K562 (cell line): Measurements from ENCODE around the gene TARBP1. TPM values are rescaled to one million over a fixed set of nuclear protein-coding genes. Genes with fewer than 3 reads are reported as not detected.

Source experiments
- ATAC-seq: fragments of 200-7000 bp; cut with Tn5 transposase; 3 replicates; pipeline ENCODE4 v1.9.1; 2020; ENCODE audit warnings: moderate library complexity
- BruUV-seq: library from RNA; stranded (reverse); fragments of 400-500 nt; replicated peaks from 2 replicates; lab custom pipeline; 2021; lab: Mats Ljungman, UMichigan
- CTCF ChIA-PET: fragments of 300-600 bp; formaldehyde crosslinking; extraction: SDS; loops from one replicate; lab custom pipeline; 2021; ENCODE audit warnings: low intra/inter-chr PET ratio; lab: Yijun Ruan, JAX
- POLR2A ChIA-PET: fragments of 300-600, 350-650 bp; sonication (Branson Sonifier 250); formaldehyde crosslinking; extraction: SDS; loops from one replicate; lab custom pipeline; 2021; ENCODE audit warnings: antibody characterized with exemption, inconsistent platforms; lab: Yijun Ruan, JAX
- DNase-seq, 4 experiments: peaks; one replicate each; pipeline versions ENCODE4 v3.0.0 to v3.0.0-alpha.2; 2011 to 2018; ENCODE audit warnings: low spot score in 3 of 4, mixed read lengths in 3 of 4; ENCODE audit errors: extremely low read depth in 1 of 4
- FAIRE-seq: peaks from 2 replicates; lab custom pipeline; 2011; peaks lifted over from hg19 to GRCh38; lab: Jason Lieb, UNC
- H2AFZ ChIP-seq: 2 replicates; pipeline ENCODE4 v1.6.0; 2011; ENCODE audit warnings: low read depth, low read length, control low read depth, inconsistent platforms
- H3K27ac ChIP-seq: fragments of 200-600 bp; 3 replicates; pipeline ENCODE4 v1.8.0; 2011; ENCODE audit warnings: low read depth, mild to moderate bottlenecking, control low read depth, inconsistent platforms, low read length, moderate library complexity, mixed read lengths; ENCODE audit errors: extremely low read depth
- H3K27me3 ChIP-seq, 2 experiments: fragments of 300-600 bp in 1 of 2; 2 replicates in 1 of 2; 3 replicates in 1 of 2; pipeline versions ENCODE4 v1.6.0 to v1.8.0; 2011; ENCODE audit warnings: inconsistent platforms in 2 of 2, low read length in 2 of 2, mild to moderate bottlenecking in 1 of 2, mixed read lengths in 1 of 2, moderate library complexity in 1 of 2; ENCODE audit not compliant: control insufficient read depth in 2 of 2, insufficient read depth in 2 of 2
- H3K36me3 ChIP-seq: fragments of 300-600 bp; 3 replicates; pipeline ENCODE4 v1.8.0; 2011; ENCODE audit warnings: mild to moderate bottlenecking, low read length, inconsistent platforms; ENCODE audit not compliant: control insufficient read depth, insufficient read depth
- H3K4me1 ChIP-seq, 2 experiments: fragments of 200-600 bp in 1 of 2; replicated peaks in 1 of 2; 2 replicates in 1 of 2; 3 replicates in 1 of 2; pipeline versions ENCODE4 v1.5.1 to v1.8.0; 2011; ENCODE audit warnings: inconsistent platforms in 2 of 2, low read length in 2 of 2, mild to moderate bottlenecking in 1 of 2, mixed read lengths in 1 of 2, moderate library complexity in 1 of 2; ENCODE audit not compliant: control insufficient read depth in 2 of 2, insufficient read depth in 2 of 2
- H3K4me2 ChIP-seq: 2 replicates; pipeline ENCODE4 v1.6.1; 2011; ENCODE audit warnings: low read length, control low read depth, inconsistent platforms, mixed read lengths; ENCODE audit not compliant: insufficient read depth
- H3K4me3 ChIP-seq: fragments of 200-600 bp; sonication (generic), shearing (Covaris generic); 2 replicates; pipeline ENCODE4 v1.5.1; 2016; ENCODE audit warnings: control low read depth, inconsistent platforms
- H3K79me2 ChIP-seq: fragments of 200-600 bp; 3 replicates; pipeline ENCODE4 v1.8.0; 2011; ENCODE audit warnings: low read length, inconsistent platforms; ENCODE audit not compliant: control insufficient read depth, insufficient read depth
- H3K9ac ChIP-seq, 2 experiments: 2 replicates each; pipeline versions ENCODE4 v1.6.0 to v1.6.1; 2011; ENCODE audit warnings: low read depth in 2 of 2, low read length in 2 of 2, control low read depth in 1 of 2, inconsistent platforms in 1 of 2, mild to moderate bottlenecking in 1 of 2, mixed read lengths in 1 of 2; ENCODE audit not compliant: insufficient read depth in 1 of 2
- H3K9me1 ChIP-seq: one replicate; pipeline ENCODE4 v1.6.0; 2011; ENCODE audit warnings: inconsistent platforms, mild to moderate bottlenecking, low read length, moderate library complexity; ENCODE audit not compliant: control insufficient read depth, insufficient read depth
- H3K9me3 ChIP-seq: replicated peaks from 2 replicates; pipeline ENCODE4 v1.5.1; 2011; ENCODE audit warnings: low read depth, low read length, inconsistent platforms; ENCODE audit not compliant: control insufficient read depth, insufficient read depth
- H4K20me1 ChIP-seq: replicated peaks from 2 replicates; pipeline ENCODE4 v1.6.1; 2011; ENCODE audit warnings: low read length, inconsistent platforms, mixed read lengths; ENCODE audit not compliant: control insufficient read depth, insufficient read depth
- FOS ChIP-seq: IDR thresholded peaks from 3 replicates; pipeline ENCODE4 v1.6.1; 2011; ENCODE audit not compliant: insufficient read length; ENCODE audit errors: extremely low read depth
- FUS ChIP-seq: fragments of 200-400 bp; formaldehyde crosslinking; optimal IDR thresholded peaks from 2 replicates; pipeline ENCODE3; 2017; ENCODE audit warnings: low read depth, low read length
- RB1 ChIP-seq: fragments of 450-650 bp; IDR thresholded peaks from 2 replicates; pipeline ENCODE4 v1.6.1; 2017; ENCODE audit warnings: low read depth, mild to moderate bottlenecking
- SRF ChIP-seq, 2 experiments: fragments of 250-450, 450-650 bp in 1 of 2; sonication (Bioruptor Pico) in 1 of 2; sonication (generic) in 1 of 2; formaldehyde crosslinking; IDR thresholded peaks; 2 replicates each; pipeline versions ENCODE4 v1.5.0 to v1.5.1; 2020 to 2022; ENCODE audit warnings: mild to moderate bottlenecking in 1 of 2, missing genetic modification reagents in 1 of 2
- TCF7 ChIP-seq: sonication (generic); IDR thresholded peaks from 2 replicates; pipeline ENCODE4 v1.6.1; 2016; ENCODE audit warnings: antibody characterized with exemption, borderline replicate concordance
- WHSC1 ChIP-seq: IDR thresholded peaks from one replicate; pipeline ENCODE4 v1.6.1; 2012; ENCODE audit warnings: low read length, control low read depth, inconsistent platforms
- ZNF184 ChIP-seq: sonication (generic); formaldehyde crosslinking; IDR thresholded peaks from 2 replicates; pipeline ENCODE4 v1.5.0; 2020; ENCODE audit warnings: missing genetic modification reagents
- ZNF830 ChIP-seq: fragments of 250-450 bp; sonication (Bioruptor Pico); IDR thresholded peaks from 2 replicates; pipeline ENCODE4 v1.5.0; 2021; ENCODE audit warnings: mild to moderate bottlenecking
- WGBS: fragments of 100-300 bp; shearing (Covaris generic); methylation state at CpG from one replicate; pipeline ENCODE4 v1.1.6; 2016; ENCODE audit warnings: low coverage, mixed read lengths; ENCODE audit not compliant: insufficient coverage; ENCODE audit errors: missing lambda C conversion rate; 5-methylcytosine and 5-hydroxymethylcytosine counted together
- in situ Hi-C: fragments of 300-500 bp; cut with MboI; formaldehyde crosslinking; loops from 4 replicates; pipeline ENCODE4 v1.15.0; 2018; ENCODE audit warnings: inconsistent platforms, mixed read lengths
- intact Hi-C: fragments of 100-400 bp; cut with micrococcal nuclease; formaldehyde crosslinking; loops from 2 replicates; pipeline ENCODE4 v1.14.2; 2022
- polyA plus RNA-seq, 8 experiments: library from polyadenylated mRNA; depleted of rRNA in 4 of 8; stranded (reverse) in 5 of 8; unstranded in 3 of 8; fragments of >200 nt; fragmentation: Nextera tagmentation in 2 of 8; fragmentation: Illumina TruSeq in 1 of 8; extraction: Ambion mirVana in 2 of 8; extraction: Trizol in 1 of 8; gene quantifications; 2 replicates each; pipeline versions ENCODE4 v1.2.1 to v1.2.3, GENCODE V29; 2011 to 2014; ENCODE audit warnings: inconsistent platforms in 1 of 8, missing spikeins in 1 of 8
- total RNA-seq, 7 experiments: library from RNA; depleted of rRNA in 6 of 7; stranded (reverse); fragments of >200 nt in 6 of 7; fragmentation: Illumina TruSeq in 2 of 7; extraction: Trizol in 2 of 7; gene quantifications; 2 replicates each; pipeline versions ENCODE4 v1.2.1 to v1.2.3, GENCODE V29; 2011 to 2021; ENCODE audit warnings: low replicate concordance in 1 of 7
- TF ChIP-seq, protein P1 (sequence below): fragments of 450-650 bp; formaldehyde crosslinking; IDR thresholded peaks from 2 replicates; pipeline ENCODE4 v1.4.0; 2020; ENCODE audit warnings: mild to moderate bottlenecking, moderate library complexity
- TF ChIP-seq, protein P2 (sequence below): sonication (generic); formaldehyde crosslinking; IDR thresholded peaks from 2 replicates; pipeline ENCODE4 v1.9.0; 2022; ENCODE audit warnings: mild to moderate bottlenecking, missing genetic modification reagents
- TF ChIP-seq, protein P3 (sequence below): sonication (generic); formaldehyde crosslinking; IDR thresholded peaks from 2 replicates; pipeline ENCODE4 v1.8.0; 2022; ENCODE audit warnings: missing genetic modification reagents, mild to moderate bottlenecking, moderate library complexity, borderline replicate concordance
- TF ChIP-seq, protein P4 (sequence below): sonication (generic); formaldehyde crosslinking; IDR thresholded peaks from 2 replicates; pipeline ENCODE4 v1.8.0; 2022; ENCODE audit warnings: mild to moderate bottlenecking, missing genetic modification reagents

The TARBP1 gene
- total and polyA plus RNA-seq, 9 of the 15 experiments (the other 6 are each of a cell fraction or from before 2014, with no cell fraction given), result 8.8 to 48.0 (median 22.9) TPM

DNA sequence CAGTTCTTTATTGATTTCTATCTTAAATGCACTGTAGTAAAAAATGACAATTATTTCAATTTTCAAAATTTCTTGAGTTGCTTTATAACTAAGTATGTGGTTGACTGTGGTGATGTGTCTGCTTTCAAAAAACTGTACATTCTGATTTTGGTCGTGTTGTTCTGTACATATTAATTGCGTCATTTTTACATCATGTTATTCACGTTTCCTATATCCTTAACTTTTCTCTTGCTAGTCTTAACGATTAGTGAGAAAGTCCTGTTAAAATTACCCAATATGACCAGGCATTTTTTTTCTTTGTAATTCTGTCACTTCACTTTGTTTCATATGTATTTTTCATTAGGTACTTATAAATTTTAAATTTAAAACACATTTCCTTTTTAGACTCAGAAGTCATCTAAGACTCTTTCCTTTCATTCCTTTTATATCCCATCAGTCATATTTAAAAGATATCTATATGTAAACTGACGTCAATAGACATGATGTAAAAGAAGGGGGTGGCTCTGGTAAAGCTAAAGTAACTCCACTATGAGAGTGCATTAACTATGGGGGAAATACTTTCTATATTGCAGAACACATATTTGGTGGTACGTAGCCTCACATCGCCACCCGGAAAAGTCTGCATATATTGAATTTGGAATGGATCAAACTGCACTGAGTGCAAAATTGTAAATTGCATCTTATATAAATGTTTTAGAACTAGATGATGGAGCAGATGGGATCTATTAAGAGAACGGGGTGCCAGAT, 106.8 kb downstream of the TARBP1 start:
- intact Hi-C loops (loop anchor here (2.0 to 10.0 kb wide), 5 partner anchors 49 to 720 kb away; partner anchors contain the start of gene TARBP1), in situ Hi-C loops (no loop called here)
- CTCF ChIA-PET, result interaction anchor here (0.6 kb wide), 1 partner anchor 753 kb away, joined by 3 read pairs; no protein-coding TSS in a partner anchor
- H3K27me3 ChIP-seq, result no peaks in the 10 kb centered on the region
- no peaks in the 10 kb centered on the region for H3K9me3 ChIP-seq
- POLR2A ChIA-PET, result interaction anchor here (0.6 to 3.5 kb wide), 5 partner anchors 11 to 1329 kb away, joined by 3 to 27 read pairs (median 3); no protein-coding TSS in a partner anchor
- DNase-seq, result peak in 1 of 4 experiments; percentile 21
- no TSS peak for BruUV-seq
- H3K4me1 ChIP-seq, result peaks cover 5 to 38% of the 10 kb centered on the region in 2 experiments
- no peaks in the 10 kb centered on the region for H3K9me1 ChIP-seq
- no peak overlapping the region; the same call in 1 of the 2 replicates for H2AFZ ChIP-seq
- peak overlapping the region; percentile 84 for H3K4me2 ChIP-seq
- H3K27ac ChIP-seq, result peak overlapping the region; percentile 93
- 11% methylated on average over 9 of the region's 9 CpGs for WGBS
- H4K20me1 ChIP-seq, result no peaks in the 10 kb centered on the region
- H3K9ac ChIP-seq, result peak overlapping the region in 1 of 2 experiments; percentile 98; a peak in 3 of 4 replicates
- ATAC-seq, result peak; percentile 20
- peaks cover 27% of the 10 kb centered on the region for H3K36me3 ChIP-seq
- FAIRE-seq, result no peak
- peak overlapping the region; percentile 81 for H3K4me3 ChIP-seq
- peaks cover 51% of the 10 kb centered on the region for H3K79me2 ChIP-seq
- TF ChIP-seq SRF (CRISPR knock-in tag; IDR thresholded peaks at IDR 0.05) (no peak), WHSC1 (no peak), RB1 (no peak), FUS (no peak), FOS (no peak), TCF7 (no peak), ZNF184 (CRISPR knock-in tag) (no peak), ZNF830 (CRISPR knock-in tag) (no peak)
- TF ChIP-seq, protein P1, sequence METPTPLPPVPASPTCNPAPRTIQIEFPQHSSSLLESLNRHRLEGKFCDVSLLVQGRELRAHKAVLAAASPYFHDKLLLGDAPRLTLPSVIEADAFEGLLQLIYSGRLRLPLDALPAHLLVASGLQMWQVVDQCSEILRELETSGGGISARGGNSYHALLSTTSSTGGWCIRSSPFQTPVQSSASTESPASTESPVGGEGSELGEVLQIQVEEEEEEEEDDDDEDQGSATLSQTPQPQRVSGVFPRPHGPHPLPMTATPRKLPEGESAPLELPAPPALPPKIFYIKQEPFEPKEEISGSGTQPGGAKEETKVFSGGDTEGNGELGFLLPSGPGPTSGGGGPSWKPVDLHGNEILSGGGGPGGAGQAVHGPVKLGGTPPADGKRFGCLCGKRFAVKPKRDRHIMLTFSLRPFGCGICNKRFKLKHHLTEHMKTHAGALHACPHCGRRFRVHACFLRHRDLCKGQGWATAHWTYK (CRISPR knock-in tag), result 0 out of 2 replicates have a peak, but pooled peaks have one; percentile 54
- TF ChIP-seq, protein P2, sequence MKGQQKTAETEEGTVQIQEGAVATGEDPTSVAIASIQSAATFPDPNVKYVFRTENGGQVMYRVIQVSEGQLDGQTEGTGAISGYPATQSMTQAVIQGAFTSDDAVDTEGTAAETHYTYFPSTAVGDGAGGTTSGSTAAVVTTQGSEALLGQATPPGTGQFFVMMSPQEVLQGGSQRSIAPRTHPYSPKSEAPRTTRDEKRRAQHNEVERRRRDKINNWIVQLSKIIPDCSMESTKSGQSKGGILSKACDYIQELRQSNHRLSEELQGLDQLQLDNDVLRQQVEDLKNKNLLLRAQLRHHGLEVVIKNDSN (CRISPR knock-in tag), result no peak
- TF ChIP-seq, protein P3, sequence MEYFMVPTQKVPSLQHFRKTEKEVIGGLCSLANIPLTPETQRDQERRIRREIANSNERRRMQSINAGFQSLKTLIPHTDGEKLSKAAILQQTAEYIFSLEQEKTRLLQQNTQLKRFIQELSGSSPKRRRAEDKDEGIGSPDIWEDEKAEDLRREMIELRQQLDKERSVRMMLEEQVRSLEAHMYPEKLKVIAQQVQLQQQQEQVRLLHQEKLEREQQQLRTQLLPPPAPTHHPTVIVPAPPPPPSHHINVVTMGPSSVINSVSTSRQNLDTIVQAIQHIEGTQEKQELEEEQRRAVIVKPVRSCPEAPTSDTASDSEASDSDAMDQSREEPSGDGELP (CRISPR knock-in tag), result no peak
- TF ChIP-seq, protein P4, sequence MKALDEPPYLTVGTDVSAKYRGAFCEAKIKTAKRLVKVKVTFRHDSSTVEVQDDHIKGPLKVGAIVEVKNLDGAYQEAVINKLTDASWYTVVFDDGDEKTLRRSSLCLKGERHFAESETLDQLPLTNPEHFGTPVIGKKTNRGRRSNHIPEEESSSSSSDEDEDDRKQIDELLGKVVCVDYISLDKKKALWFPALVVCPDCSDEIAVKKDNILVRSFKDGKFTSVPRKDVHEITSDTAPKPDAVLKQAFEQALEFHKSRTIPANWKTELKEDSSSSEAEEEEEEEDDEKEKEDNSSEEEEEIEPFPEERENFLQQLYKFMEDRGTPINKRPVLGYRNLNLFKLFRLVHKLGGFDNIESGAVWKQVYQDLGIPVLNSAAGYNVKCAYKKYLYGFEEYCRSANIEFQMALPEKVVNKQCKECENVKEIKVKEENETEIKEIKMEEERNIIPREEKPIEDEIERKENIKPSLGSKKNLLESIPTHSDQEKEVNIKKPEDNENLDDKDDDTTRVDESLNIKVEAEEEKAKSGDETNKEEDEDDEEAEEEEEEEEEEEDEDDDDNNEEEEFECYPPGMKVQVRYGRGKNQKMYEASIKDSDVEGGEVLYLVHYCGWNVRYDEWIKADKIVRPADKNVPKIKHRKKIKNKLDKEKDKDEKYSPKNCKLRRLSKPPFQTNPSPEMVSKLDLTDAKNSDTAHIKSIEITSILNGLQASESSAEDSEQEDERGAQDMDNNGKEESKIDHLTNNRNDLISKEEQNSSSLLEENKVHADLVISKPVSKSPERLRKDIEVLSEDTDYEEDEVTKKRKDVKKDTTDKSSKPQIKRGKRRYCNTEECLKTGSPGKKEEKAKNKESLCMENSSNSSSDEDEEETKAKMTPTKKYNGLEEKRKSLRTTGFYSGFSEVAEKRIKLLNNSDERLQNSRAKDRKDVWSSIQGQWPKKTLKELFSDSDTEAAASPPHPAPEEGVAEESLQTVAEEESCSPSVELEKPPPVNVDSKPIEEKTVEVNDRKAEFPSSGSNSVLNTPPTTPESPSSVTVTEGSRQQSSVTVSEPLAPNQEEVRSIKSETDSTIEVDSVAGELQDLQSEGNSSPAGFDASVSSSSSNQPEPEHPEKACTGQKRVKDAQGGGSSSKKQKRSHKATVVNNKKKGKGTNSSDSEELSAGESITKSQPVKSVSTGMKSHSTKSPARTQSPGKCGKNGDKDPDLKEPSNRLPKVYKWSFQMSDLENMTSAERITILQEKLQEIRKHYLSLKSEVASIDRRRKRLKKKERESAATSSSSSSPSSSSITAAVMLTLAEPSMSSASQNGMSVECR (CRISPR knock-in tag), result no peak
